ENCODE measurements around the gene SLC11A1. TPM values are rescaled to one million over a fixed set of nuclear protein-coding genes. Genes with fewer than 3 reads are reported as not detected.

The SLC11A1 gene
- total and polyA plus RNA-seq, 2 donors (not counting 1 experiment from before 2014, with no cell fraction given) = 6.5 to 65.3 TPM

GRCh38 chr2:218418321-218418716 lies 36.2 kb downstream of the SLC11A1 start:
- ATAC-seq (ENCODE audit: low read depth) (no peak), DNase-seq (no peak)
- no peak overlapping the region for H3K27ac ChIP-seq (ENCODE audit: low read length in 2 of 2)
- no peak overlapping the region for H3K9ac ChIP-seq (ENCODE audit: low read length)
- H3K4me2 ChIP-seq (replicated peaks; ENCODE audit: low read depth, low read length, poor library complexity, severe bottlenecking) = no peak overlapping the region
- Mint-ChIP-seq H3K9me3 (ENCODE audit: insufficient read depth) (no peaks in the 10 kb centered on the region), H3K4me1 (no peaks in the 10 kb centered on the region), H3K4me3 (no peak overlapping the region), H3K27me3 (no peaks in the 10 kb centered on the region), H3K27ac (no peak overlapping the region)
- no peaks in the 10 kb centered on the region for H3K27me3 ChIP-seq (replicated peaks in 1 of 4; ENCODE audit: control extremely low read depth in 1 of 4, control insufficient read depth in 3 of 4, insufficient read depth in 4 of 4, low read length in 3 of 4)
- intact Hi-C loops (cut with micrococcal nuclease) = no loop called here
- no peaks in the 10 kb centered on the region for H3K9me3 ChIP-seq (ENCODE audit: control extremely low read depth in 1 of 3, control insufficient read depth in 2 of 3, insufficient read depth in 1 of 3, low read length in 2 of 3)
- H3K79me2 ChIP-seq (ENCODE audit: control insufficient read depth, insufficient read depth, low read length) = no peaks in the 10 kb centered on the region
- H2AFZ ChIP-seq (ENCODE audit: insufficient read depth, low read depth, low read length, poor library complexity, severe bottlenecking) = no peak overlapping the region
- CTCF ChIA-PET = no interaction called here
- TF ChIP-seq EZH2 (IDR thresholded peaks at IDR 0.05; ENCODE audit: borderline replicate concordance, insufficient read depth, low read depth, low read length, poor library complexity, severe bottlenecking) (no peak), CTCF (IDR thresholded peaks at IDR 0.05) (no peak)
- H4K20me1 ChIP-seq (ENCODE audit: control insufficient read depth, insufficient read depth, low read length, poor library complexity, severe bottlenecking) = no peaks in the 10 kb centered on the region
- POLR2A ChIA-PET = no interaction called here
- WGBS (ENCODE audit: insufficient coverage) = 75% methylated on average over 3 of the region's 5 CpGs
- H3K36me3 ChIP-seq (replicated peaks in 1 of 2; ENCODE audit: control extremely low read depth in 1 of 2, control insufficient read depth in 1 of 2, extremely low read depth in 1 of 2, insufficient read depth in 2 of 2, low read length in 1 of 2) = no peaks in the 10 kb centered on the region
- H3K4me3 ChIP-seq (ENCODE audit: control extremely low read depth in 1 of 5, extremely low read depth in 1 of 5, insufficient read depth in 1 of 5, low read depth in 2 of 5, low read length in 4 of 5) = no peak overlapping the region
- H3K4me1 ChIP-seq (ENCODE audit: control insufficient read depth in 2 of 2, insufficient read depth in 2 of 2, low read length in 2 of 2) = no peaks in the 10 kb centered on the region

DNA sequence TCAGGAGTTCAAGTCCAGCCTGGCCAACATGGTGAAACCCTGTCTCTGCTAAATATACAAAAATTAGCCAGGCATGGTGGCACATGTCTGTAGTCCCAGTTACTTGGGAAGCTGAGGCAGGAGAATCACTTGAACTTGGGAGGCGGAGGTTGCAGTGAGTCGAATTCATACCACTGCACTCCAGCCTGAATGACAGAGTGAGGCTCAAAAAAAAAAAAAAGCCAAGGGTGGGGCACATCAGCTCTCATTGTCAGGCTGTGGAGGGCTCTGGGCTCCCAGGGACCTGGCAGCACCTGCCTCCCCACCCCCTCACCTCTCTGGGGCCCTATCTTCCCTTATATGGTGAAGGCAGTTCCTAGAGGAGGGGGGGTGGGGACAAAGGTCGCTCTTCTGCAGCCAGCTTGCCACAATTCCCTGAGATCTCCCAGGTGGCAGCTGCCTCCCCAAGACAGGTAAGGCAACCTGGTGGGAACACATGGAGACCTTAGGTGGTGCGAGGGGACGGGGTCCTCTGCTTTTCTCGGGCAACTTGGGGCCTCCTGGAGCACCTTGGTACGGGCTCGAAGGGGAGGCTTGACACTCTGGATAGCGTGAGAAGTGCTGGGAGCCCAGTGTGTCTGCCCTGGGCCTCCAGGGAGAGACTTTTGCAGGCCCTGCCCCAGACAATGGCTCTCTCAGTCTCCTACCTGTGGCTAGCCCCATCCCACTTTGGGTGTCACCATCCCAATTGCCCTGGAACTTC lies 36.8 kb downstream of the SLC11A1 start, which contains the start of gene VIL1:
VIL1 (plus strand) TSS at position 407 of the 742 bp plus-strand sequence. CDS start 4,656 bp downstream, outside the sequence.
- Mint-ChIP-seq H3K27me3 (no peaks in the 10 kb centered on the region), H3K4me1 (no peaks in the 10 kb centered on the region), H3K4me3 (no peak within 1 kb of the TSS), H3K9me3 (ENCODE audit: insufficient read depth) (no peaks in the 10 kb centered on the region), H3K27ac (no peak within 1 kb of the TSS)
- DNase-seq (no peak), ATAC-seq (ENCODE audit: low read depth) (no peak)
- ChIA-PET CTCF (no interaction called here), POLR2A (no interaction called here)
- Histone ChIP-seq H3K4me2 (replicated peaks; ENCODE audit: low read depth, low read length, poor library complexity, severe bottlenecking) (no peak within 1 kb of the TSS), H3K27me3 (replicated peaks in 1 of 4; ENCODE audit: control extremely low read depth in 1 of 4, control insufficient read depth in 3 of 4, insufficient read depth in 4 of 4, low read length in 3 of 4) (no peaks in the 10 kb centered on the region), H3K27ac (ENCODE audit: low read length in 2 of 2) (no peak within 1 kb of the TSS), H3K9me3 (ENCODE audit: control extremely low read depth in 1 of 3, control insufficient read depth in 2 of 3, insufficient read depth in 1 of 3, low read length in 2 of 3) (no peaks in the 10 kb centered on the region), H2AFZ (ENCODE audit: insufficient read depth, low read depth, low read length, poor library complexity, severe bottlenecking) (no peak within 1 kb of the TSS), H3K4me1 (ENCODE audit: control insufficient read depth in 2 of 2, insufficient read depth in 2 of 2, low read length in 2 of 2) (no peaks in the 10 kb centered on the region), H3K9ac (ENCODE audit: low read length) (no peak within 1 kb of the TSS), H3K79me2 (ENCODE audit: control insufficient read depth, insufficient read depth, low read length) (no peaks in the 10 kb centered on the region), H3K36me3 (replicated peaks in 1 of 2; ENCODE audit: control extremely low read depth in 1 of 2, control insufficient read depth in 1 of 2, extremely low read depth in 1 of 2, insufficient read depth in 2 of 2, low read length in 1 of 2) (no peaks in the 10 kb centered on the region), H4K20me1 (ENCODE audit: control insufficient read depth, insufficient read depth, low read length, poor library complexity, severe bottlenecking) (no peaks in the 10 kb centered on the region), H3K4me3 (ENCODE audit: control extremely low read depth in 1 of 5, extremely low read depth in 1 of 5, insufficient read depth in 1 of 5, low read depth in 2 of 5, low read length in 4 of 5) (no peak within 1 kb of the TSS)
- WGBS (ENCODE audit: insufficient coverage) = 89% methylated on average over 9 of the region's 9 CpGs
- intact Hi-C loops (cut with micrococcal nuclease) = no loop called here
- TF ChIP-seq CTCF (IDR thresholded peaks at IDR 0.05) (no peak), EZH2 (IDR thresholded peaks at IDR 0.05; ENCODE audit: borderline replicate concordance, insufficient read depth, low read depth, low read length, poor library complexity, severe bottlenecking) (no peak)

All from B cell (primary cell).